Measurements from ENCODE around the gene CCDC14.
A peak's percentile ranks its signal among the peaks of the same experiment; 100 is the strongest.
"Not testable (repeated sequence)": the region's sequence is repeated elsewhere in the genome, so short reads cannot be mapped to it uniquely, and the experiment has no call there.

The CCDC14 gene

GRCh38 chr3:123893012-123893411 lies 68.0 kb downstream of the CCDC14 start:
- no peak for DNase-seq (ENCODE audit: low spot score)

GRCh38 chr3:123892195-123892594 lies 68.8 kb downstream of the CCDC14 start:
- no peak for DNase-seq (ENCODE audit: low spot score)

DNA sequence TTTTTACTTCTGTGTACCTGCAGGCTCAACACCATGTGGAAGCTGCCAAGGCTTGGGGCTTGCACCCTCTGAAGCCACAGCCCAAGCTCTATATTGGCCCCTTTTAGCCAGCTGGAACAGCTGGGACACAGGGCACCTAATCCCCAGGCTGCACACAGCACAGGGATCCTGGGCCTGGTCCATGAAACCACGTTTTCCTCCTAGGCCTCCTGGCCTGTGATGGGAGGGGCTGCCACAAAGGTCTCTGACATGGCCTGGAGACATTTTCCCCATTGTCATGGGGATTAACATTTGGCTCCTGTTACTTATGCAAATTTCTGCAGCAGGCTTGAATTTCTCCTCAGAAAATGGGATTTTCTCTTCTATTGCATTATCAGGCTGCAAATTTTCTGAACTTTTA lies 70.0 kb downstream of the CCDC14 start:
- DNase-seq (ENCODE audit: low spot score): not testable (repeated sequence)

- DNase-seq (ENCODE audit: low spot score): not testable (repeated sequence)
Observed at GRCh38 chr3:123890162-123890561, 70.9 kb downstream of the CCDC14 start.

- no peak for DNase-seq (ENCODE audit: low spot score)
Observed at GRCh38 chr3:123884993-123885392, 76.0 kb downstream of the CCDC14 start.

DNA sequence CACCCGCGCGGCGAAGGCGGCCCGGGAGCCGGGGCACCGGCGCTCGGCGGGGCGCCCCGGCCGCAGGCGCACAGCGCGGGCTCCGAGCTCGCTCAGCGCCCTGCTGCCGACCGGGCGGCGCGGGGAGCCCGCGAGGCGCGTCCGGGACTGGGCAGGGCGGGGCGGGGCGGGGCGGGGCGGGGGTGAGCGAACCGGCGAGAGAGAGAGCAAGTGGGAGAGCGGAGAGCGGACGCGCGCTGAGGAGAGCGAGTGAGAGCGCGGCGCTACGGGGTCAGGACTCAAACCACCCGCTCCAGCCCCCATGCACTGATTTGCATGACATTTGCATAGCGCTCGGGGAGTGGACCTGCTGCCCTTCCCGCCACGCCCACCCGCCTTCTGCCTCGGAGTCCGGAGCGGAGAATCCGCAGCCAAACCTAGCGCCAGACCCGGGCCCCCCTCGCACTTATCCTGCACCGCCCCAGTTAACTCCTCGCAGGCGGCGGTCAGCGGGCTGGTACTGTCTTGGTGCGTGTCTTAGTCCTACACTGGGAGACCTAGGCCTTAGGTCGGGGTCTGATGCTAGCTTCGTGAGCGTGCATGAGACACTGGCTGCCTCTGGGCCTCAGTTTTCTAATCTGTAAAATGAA lies 76.7 kb downstream of the CCDC14 start, which contains the start of gene MYLK:
MYLK (minus strand) TSS at position 130 of the 629 bp plus-strand sequence. CDS start 90,491 bp downstream, outside the sequence.
- peak; percentile 91 for DNase-seq (ENCODE audit: low spot score)

GRCh38 chr3:123883701-123884202 lies 77.3 kb downstream of the CCDC14 start:
- DNase-seq (ENCODE audit: low spot score): no peak

DNA sequence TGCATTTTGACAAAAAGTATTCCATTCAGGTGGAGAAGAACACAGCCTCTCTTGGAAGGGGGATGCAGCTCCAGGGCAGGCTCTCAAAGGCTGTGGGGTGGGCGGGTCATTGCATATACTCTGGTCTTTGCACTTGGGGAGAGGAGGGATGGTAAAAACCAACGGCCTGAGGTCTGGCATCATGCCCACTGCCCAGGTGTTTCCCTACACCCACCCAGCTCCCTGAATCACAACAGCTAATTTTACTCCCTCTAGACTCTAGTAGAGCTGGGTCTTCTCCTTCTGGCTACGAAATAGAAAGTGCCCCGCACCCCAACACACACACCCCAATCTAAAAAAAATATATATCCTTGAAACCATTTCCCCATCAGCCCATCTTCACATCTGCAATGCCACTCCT lies 77.9 kb downstream of the CCDC14 start:
- DNase-seq (ENCODE audit: low spot score): no peak

DNA sequence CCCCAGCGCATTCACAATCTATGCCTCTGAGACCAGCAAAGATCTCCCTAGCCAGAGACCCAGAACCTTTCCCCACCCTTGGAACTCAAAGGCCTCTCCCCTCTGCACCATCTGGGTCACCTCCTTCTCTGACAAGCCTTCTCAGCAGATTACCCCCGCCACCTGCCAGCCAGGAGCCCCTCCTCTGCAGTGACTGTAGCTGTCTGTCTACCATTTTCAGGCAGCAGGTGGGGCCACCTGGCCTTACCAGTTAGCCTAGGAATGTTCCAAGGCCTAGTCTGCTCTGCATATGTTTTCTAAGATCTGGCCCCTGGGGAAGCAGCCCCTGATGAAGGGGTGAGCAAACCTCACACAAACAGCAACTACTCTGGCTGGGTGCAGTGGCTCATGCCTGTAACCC lies 79.3 kb downstream of the CCDC14 start:
- DNase-seq (ENCODE audit: low spot score): no peak

DNA sequence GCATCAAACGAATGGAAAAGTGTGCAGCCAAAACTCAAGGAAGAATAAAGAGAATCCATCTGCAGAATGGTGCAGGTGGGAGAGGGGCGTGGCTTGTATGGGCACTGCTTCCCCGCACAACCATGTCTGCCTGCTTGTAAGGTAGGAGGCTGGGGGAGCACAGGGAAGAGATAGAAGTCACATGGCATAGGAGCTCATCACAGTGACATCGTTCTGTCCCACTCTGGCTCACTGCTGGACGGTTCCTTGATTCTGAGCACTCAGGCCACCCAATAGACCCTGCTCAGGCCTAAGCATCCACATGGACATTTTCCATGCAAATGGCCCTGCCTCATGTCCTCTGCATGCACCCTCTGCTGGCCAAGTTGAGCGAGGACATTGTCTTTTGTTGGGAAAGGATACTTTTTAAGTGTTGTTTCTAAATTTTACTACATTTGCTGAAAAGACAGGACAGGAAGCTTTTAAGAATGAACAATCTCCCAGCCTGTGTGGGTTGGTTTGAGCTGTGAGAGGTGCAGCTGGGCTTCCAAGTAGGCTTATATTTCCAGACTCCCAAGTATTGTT lies 79.9 kb downstream of the CCDC14 start:
- DNase-seq (ENCODE audit: low spot score): no peak

GRCh38 chr3:123878807-123879206 lies 82.2 kb downstream of the CCDC14 start:
- no peak for DNase-seq (ENCODE audit: low spot score)

GRCh38 chr3:123877965-123878364 lies 83.1 kb downstream of the CCDC14 start:
- DNase-seq (ENCODE audit: low spot score): no peak

DNA sequence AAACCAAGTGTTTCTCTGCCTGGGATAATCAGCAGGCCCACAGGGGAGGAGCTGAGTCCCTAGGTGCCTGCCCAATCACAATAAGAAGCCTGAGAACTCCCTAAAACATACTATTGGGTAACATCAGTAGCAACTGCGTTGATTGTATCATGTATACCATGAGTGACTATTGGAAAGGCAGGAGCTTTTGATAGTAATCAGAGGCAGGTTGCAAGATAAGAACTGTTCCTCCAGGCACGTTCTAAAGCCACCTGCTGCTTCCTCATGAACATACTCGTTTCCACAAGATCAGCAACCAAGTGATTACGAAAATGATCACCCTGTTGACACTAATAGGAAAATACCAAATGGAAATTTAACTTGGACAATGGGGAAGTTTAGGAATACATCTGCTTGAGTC lies 83.6 kb downstream of the CCDC14 start:
- DNase-seq (ENCODE audit: low spot score): no peak

DNA sequence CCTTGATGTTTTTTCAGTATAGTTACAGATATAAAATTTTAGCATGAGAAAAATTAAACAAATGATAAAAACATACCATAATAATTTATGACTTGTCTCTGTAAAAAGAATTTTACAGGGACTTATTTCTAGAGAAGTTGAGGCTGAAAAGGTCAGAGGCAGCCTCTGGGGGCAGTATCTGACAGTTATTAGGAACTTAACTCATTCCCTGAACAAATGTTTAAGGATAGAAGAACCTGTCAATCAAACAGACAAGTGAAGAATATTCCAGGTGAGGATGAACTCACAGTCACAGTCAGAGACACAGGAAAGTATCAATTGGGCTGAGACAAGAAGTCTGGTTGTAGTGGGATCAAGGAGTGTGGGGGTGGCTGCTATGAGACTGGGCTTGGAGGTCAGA lies 84.2 kb downstream of the CCDC14 start:
- DNase-seq (ENCODE audit: low spot score): no peak

- DNase-seq (ENCODE audit: low spot score): no peak
Observed at GRCh38 chr3:123872621-123873020, 88.4 kb downstream of the CCDC14 start.

- no peak for DNase-seq (ENCODE audit: low spot score)
Observed at GRCh38 chr3:123871946-123872345, 89.1 kb downstream of the CCDC14 start.

GRCh38 chr3:123870033-123870432 lies 91.0 kb downstream of the CCDC14 start:
- no peak for DNase-seq (ENCODE audit: low spot score)

- DNase-seq (ENCODE audit: low spot score): no peak
Observed at GRCh38 chr3:123869165-123869564, 91.9 kb downstream of the CCDC14 start.

GRCh38 chr3:123864706-123865105 lies 96.3 kb downstream of the CCDC14 start:
- DNase-seq (ENCODE audit: low spot score): no peak
